ENCODE data around the gene VAMP8.

- TF ChIP-seq CTCF (IDR thresholded peaks at IDR 0.05) = no peak
- no peak for TF ChIP-seq POLR2A (IDR thresholded peaks at IDR 0.05)
Observed at GRCh38 chr2:85588236-85588635, 10.8 kb downstream of the VAMP8 start.

Measured in prostate gland (tissue), 2 donors.